CD1c-positive myeloid dendritic cell (primary cell): ENCODE data around the gene TCEANC2.

Experiments
- DNase-seq: peaks from one replicate; pipeline ENCODE4 v3.0.0-alpha.2; 2016; ENCODE audit errors: extremely low spot score

TCEANC2 gene

DNA sequence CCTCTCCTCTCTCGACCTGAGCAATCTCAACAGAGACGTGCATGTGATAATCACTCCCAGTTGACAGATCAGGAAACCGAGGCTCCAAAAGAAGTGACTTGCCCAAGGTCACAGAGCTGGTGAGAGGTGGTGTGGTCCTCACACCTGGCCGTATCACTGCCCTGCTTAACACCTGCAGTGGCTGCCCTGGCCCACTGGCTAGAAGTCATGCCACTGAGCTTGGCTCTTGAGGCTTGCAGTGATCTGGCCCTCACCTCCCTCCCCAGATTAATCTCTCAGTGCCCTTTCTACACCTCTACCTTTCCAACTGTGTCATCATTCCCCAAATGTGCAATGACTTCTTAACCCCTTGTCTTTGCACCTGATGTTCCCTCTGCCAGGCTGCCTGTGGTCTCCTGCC is 60.6 kb downstream of the TCEANC2 start:
- no peak for DNase-seq

DNA sequence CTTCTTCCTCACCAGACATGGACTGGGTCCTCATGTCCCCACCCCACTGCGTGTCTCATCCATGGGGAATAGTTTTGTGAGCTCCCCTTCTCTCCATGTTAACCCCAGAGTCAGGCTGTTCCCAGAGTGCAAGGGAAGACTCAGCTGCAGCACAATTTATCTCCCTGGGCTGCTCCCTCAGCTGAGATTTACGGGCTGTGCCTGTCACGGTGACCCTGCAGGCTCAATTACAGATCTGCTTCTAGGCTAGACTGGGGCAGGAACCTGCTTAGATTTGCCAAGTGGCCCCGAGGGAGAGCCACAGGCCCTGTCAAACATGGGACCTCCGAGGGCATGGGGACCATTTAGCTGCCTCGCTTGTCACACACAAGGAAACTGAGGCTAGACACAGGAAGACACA is 61.5 kb downstream of the TCEANC2 start:
- no peak for DNase-seq

DNA sequence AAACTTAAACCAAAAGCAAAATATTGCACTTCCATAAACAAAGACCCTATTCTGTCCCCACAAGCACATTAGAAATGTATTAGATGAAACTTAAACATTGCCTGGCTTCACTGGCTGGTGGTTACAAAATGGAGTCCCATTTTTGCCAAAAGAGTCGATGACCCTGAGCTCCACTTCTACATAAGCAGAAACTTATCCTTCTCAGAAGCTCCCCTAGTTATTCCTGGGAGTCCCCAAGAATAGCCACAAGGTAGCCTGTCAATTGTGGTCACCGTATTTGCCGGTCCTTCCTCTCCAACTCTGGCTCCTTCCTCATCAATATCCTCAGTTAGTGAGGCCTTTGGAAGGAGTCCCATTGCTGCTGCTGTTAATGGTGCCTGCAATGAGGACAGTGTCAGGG is 62.1 kb downstream of the TCEANC2 start:
- no peak for DNase-seq

DNA sequence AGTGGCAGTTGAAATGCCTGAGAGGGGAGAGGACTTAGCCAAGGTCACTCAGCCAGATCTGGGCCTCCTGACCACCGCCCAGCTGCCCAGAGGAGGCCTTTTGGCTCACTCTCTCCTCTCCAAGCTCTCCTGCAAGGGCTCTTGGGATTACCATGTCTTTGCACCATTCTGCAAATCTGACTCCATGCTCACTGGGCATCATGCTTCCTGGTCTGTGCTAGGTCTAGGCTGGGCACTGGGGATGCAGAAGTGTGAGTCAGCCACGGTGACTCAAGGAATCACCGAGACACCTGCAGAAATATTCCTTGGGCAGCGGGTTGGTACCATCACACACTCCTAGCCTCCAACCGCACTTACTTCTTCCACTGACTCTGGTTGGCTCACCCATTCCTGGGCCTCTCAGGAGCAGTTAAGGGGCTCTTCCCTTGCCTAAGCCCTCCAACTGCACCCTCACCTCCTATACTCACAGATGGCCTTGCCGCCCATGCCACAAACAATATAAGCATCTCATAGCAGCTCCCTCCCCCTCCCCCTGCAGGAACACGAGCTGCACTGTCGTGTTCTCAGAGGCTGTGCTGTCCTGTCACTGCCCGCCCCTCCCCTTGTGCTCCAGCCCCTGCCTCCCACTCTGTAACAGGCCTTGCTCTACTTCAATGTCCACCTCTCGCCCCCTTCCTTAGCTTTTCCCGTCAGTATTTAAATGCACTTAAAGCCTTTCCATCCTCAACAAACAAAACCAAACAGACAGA is 64.6 kb downstream of the TCEANC2 start:
- DNase-seq, result no peak

DNA sequence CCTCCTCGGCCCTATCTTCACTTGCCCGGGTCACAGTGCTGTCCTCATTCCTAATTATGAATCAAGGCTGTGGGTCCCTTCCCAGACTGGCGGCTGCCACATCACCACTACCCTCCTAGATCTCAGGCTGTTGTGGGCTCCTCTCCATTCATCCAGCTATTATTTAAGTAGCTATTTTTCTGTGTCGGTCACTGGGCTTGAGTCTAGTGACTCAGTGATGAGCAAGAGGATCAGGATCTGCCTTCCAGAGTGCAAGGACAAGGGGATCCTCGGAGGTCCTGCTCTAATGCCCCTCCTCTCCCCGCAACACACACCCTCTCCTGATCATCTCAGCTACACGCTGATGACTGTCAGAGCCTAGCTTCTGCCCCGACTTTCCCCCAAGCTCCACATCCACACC is 65.3 kb downstream of the TCEANC2 start:
- DNase-seq, result no peak

DNA sequence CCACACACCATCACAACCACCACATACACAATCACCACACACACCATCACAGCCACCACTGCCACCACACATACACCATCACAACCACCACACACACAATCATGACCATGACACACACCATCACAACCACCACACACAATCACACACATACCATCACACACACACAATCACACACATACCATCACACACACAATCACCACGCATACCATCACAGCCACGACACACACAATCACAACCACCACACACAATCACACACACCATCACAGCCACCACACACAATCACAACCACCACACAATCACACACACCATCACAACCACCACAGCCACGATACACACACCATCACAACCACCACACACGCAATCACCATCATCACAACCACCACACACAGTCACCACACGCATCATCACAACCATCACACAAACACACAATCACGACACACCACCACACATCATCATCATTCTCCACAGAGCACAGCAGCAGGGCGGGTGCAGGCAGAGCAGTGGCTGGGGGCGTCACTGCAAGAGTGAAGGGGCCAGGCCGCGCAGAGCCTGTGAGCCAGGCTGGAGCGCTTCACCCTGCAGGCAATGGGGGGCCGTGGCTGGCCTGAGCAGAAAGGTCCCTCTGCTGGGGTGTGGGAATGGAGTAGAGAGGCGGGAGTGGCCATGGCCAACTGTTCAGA is 66.8 kb downstream of the TCEANC2 start:
- no peak for DNase-seq

DNA sequence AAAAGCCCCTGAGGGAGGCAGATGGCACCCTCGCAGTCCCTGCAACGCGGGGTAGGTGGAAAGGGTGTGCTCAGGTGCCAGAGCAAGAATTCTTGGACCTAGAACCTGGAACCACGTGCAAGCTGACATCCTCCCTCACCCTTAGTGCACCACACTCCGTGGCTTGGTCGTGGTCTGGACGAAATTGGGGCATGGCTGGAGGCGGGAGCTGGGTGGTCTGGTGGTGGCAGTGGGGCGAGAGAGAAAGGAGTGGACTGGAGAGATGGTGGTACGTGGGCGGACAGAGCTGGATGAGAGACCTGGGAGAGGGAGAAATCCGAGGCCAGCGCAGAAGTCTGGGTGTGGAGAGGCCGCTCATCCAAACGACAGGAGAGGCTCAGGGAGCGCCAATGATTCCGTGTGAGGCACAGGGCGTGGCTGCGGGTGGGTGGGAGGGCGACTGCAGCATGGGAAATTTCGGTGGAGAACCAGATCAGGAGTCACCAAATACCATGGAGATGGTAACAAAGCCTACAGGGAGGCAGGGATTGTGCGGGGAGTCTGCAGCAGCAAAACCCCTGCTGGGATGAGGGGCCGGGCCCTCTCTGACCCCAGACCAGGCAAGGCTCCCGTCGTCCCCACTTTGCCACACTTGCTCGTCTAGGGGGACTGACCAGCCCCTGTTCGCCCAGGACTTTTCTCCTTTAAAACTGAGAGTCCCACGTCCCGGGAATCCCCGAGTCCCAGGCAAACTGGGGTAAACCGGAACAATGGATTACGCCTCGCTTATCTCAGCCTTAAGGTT is 67.5 kb downstream of the TCEANC2 start:
- no peak for DNase-seq

DNA sequence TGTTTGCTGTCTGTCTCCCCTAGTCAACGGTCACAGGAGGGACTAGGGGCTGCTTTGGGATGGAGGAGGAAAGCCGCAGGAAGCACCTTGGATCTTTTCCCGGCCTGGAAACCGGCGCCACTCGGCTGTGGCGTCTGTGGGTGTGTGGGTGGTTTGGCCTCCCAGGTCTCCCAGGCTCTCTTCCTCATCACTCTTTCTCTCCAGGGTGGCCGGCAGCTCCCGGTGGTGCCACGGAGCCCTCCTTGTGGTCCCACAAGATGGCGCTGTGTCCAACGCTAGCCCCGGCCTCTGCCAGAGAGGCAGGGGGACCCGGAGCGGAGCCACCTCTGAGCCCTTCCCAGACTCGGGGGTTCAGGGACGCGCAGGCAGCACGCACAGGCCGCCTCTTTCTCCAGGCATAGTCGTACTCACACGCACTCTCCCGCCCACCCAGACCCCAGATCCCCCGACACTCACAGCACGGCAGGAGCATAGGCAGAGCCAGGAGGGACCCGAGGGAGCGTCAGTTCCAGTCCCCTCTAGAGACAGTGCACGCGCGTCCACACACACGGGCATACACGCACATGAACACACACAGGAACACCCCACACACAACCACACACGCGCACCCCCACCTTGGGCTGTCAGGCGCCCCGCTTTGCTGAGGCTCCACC is 68.2 kb downstream of the TCEANC2 start:
- peak; percentile 66 for DNase-seq

DNA sequence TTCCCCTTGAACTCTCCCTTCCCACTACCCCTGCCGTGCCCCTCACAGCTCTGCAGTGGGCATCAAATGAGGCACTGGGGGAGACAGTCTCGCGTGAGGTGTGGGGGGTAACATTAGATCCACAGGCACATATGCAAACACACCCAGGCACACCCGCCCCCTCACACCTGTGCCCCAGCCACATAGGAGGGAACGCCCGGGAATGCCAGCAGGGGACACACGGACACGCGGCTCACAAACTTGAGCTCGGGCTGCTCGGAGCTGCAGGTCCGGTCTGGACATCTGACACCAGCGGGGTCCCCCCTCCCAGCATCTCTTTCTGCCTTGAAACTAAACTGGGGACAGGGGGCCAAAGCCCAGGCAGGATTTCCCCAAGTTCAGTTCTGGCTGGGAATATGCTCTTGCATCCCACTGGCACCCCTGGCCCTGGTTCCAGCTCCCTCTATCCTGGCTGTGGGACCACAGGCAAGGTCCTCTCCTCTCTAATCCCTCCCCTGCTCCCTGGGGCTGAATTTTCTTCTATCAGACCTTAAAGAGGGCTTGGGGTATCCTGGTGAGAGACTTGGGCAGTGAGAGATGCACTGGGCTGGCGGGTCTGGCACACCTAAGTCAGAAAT is 68.8 kb downstream of the TCEANC2 start:
- no peak for DNase-seq

DNA sequence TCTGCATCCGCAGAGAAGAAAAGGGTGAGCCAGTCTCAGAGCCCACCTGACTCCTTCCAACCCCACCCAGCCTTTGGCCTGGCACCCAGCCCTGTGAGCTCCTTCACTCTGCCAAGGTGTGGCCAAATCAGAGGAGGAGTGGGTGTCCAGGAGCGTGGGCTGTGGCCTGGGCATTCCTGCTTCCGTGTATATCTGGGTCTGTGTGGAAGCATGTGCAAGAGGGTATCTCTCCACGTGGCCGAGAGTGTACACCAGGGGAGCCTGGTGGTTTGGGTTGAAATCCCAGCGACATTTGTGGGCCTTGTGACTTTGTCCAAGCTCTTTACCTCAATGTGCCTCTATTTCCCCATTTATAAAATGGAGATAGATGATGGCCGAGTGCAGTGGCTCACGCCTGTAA is 69.6 kb downstream of the TCEANC2 start:
- no peak for DNase-seq

DNA sequence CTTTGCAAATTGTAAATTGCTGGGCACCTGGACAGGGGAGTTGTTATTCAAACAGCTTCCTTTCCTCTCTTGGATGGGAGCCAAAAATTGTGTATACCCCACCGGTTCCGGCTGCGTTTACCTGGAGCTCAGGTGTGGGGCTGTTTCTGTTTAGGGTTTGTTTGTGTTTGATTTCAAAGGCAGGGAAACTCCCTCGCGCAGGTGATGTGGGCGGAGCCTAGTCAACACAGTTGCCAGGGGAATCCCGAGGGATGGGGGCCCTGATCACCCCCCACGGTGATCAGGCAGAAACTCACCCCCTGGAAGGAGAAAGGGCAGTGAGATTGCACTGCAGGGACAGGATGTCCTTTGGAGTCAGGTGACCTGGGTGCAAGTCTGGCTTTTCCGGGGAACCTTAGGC is 71.1 kb downstream of the TCEANC2 start:
- no peak for DNase-seq

DNA sequence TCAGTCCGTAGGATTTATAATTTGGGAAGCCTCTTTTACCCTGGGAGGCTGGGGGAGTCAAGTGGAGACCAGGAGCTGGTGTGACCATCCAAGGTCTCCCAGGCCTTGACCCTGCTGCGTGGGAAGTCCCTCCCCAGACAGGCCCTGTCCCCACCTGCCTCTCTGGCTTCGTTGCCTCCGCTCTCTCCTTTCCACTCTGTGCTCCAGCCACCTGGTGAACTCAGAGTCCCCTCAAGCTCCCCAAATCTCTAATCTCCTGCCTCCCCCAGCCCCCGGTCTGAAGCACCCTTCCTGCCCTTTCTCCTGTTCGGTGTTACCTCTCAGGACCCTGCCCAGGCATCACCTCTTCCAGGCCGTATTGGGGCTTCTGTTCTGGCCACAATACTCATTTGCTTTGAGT is 71.5 kb downstream of the TCEANC2 start:
- DNase-seq, result no peak

DNA sequence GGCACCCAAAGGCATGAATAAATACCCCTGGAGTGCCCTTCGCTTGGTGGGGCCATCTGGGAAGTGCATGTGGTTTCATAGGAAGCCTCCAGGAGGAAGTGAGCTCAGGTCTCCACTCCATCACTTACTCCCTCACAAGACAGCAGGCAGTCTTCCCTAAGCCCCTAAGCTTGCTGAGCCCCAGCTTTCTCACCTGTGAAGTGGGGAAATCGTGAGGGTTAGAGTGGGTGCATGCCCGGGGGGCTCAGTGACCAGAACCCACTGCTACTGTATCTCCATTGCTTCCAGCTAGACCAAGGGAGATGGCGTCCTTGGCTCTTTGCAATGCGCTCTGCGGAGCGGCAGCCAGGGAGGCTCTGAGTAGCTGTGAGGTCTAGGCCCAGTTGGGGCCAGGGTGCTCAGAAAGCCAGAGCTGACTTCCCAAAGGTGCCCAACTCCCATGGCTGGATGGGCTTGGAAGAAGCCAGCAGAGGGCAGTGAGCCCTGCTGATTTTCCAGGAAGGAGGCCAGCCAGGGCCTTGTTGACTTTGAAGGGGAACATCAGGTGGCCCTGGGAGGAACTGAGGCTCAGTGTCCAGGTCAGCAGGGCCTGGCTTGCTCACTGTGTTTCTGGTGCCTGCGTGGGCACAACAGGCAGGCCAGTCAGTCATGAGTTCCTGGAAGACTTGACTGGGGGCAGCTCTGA is 72.1 kb downstream of the TCEANC2 start:
- peak; percentile 23 for DNase-seq

DNA sequence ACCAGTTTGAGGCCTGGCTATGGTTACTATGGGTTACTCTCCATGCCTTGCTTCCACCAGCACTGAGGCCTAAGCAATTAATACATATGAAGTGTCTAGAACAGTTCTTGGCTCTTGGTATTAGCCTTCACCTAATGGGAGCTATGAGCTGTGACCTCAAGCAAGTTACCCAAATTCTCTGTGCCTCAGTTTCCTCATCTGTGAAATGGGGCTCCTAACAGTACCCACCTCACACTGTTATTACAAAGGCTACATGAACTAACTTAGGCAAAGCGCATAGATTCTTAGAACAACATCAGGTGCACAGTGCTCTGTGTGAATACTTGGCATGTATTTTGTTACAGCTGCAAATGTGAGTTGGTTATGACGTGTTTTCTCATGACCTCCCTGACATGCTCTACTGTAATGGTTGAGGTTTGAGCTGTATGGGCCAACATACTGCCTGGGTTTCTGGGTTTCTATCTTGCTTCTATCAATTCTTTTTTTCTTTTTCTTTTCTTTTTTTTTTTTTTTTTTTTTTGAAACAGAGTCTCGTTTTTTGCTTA is 72.9 kb downstream of the TCEANC2 start:
- no peak for DNase-seq

DNA sequence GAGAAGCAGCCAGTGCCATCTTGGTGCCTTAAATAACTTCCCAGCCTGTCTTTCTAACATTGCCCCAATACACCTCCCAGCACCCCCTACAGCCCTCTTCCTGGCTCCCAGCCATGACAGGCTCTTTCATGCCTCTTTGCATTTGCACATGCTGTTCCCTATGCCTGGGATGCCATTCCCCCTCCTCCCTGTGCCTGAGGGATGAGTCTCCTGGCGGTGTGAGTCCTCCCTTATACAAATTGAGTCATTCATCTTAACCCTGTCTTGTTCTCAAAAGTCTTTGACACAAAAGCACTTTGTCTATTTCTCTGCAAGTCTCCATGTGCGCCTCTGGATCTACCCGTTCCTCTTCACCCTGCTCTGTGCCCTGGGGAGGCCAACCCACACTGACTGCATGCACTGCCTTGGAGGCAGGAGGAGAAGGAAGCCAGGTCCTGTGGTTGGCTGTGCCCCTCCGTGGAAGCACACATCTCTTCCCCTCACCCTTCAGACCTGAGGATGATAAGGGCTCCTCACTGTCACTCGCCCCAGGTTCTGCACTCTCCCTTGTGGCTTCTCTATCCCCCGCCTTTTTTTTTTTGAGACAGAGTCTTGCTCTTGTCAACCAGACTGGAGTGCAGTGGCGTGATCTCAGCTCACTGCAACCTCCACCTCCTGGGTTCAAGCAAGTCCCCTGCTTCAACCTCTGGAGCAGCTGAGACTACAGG is 74.3 kb downstream of the TCEANC2 start:
- DNase-seq, result no peak

DNA sequence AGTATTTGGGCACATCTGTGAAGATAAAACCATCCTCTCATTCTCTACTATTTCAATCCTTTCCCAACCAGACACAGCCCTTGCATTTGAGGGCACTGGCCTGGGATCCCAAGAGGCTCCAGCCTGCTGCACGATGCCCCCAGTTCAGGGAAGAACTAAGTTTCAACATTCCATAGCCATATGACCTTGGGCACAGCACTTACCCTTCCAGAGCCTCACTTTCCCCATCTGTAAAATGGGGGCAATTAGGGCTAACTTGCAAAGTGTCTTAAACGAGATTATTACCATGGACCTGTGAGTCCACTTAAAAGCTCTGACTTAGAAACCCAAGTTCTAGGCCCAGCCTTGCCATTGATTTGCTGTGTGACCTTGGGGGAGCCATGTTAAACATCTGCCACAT is 76.5 kb downstream of the TCEANC2 start:
- DNase-seq, result no peak

DNA sequence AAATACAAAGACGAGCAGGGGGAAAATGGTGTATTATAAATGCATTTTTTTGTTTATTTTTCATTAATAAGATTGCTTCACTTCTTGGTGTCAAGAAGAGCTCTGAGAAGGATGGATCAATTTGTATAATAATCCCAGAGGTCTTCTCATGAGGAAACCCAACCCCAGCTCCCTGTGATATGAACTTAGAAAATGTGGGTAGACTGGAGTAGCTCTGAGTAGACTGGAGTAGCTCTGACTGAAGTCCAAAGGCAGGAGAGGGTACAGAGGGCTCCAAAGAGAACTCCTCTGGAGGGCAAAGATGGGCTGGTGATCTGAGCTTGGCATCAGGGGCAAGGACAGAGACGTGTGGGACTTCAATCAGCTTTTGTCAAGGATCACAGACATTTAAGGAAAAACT is 78.0 kb downstream of the TCEANC2 start:
- no peak for DNase-seq

DNA sequence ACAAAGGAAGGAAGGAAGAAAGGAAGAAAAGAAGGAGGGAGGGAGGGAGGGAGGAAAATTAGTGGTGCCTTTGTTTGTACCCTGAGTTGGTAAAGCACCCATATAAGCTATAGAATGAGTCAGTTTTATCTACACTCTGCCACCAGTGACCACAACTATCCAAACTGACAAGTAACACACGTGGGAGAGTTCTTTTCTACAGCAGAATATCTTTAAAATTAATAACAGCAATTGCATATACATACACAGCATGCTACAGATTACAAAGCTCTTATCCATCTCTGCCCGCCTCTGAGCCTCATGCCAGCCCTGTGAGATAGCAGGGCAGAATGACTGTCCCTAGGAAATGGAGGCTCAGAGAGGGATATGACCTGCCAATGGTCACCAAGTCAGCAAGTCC is 79.1 kb downstream of the TCEANC2 start:
- DNase-seq, result no peak

DNA sequence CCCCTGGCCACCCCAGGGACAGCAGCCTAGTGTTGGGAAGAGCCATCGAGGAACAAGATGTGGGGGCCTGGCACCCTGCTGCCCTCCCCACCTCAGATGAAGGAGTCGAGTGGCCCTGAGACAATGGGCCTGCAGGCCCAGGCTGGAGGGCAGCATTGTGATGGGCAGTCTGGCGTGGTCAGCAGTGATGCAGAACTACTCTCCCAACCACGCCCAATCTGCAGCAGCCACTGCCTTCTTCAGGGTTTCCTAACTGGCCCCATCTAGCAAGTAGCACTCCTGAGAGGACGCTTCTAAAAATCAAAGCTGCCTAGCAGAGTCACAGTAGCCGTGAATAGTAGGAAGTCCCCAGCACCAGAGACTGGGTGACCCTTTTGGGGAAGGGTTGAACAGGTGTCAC is 80.9 kb downstream of the TCEANC2 start:
- DNase-seq, result no peak

DNA sequence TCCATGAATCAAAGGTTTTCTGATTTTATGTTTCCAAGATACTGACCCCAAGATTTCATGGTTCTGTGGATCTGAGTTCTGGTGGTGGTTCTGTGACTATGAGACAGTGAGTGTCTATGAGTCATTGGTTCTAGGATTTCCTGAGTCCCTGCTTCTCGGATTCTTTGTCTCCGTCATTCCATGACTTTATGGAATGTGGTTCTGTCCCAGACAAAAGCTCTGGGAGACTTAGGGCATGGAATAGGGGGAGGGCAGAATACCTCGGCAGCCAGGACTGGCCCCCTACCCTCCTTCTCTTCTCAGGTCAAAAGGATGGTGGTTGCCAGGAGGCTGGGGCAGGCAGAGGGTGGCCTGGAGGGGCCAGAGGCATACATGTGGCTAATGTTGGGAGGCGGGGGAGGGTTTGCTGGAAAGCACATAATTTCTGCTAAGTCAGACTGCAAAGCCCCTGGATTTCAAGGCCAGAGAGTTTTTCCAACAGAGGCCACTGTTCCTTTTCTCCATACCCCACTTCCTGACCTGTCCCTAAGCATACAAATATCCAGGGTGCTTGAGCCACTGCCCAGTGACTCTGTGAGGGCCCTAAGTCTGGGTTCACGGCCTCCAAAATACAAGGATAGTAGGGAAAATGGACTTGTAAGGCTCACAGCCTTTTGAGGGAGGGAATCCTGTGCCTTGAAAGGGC is 82.2 kb downstream of the TCEANC2 start:
- no peak for DNase-seq
